ENCODE data around the gene PRCP. TPM values are rescaled to one million over a fixed set of nuclear protein-coding genes. Genes with fewer than 3 reads are reported as not detected.

Gene PRCP
- total RNA-seq, 2 donors from 2014 or later = 23.0 to 28.7 TPM

- no peaks in the 10 kb centered on the region for H3K9me3 ChIP-seq (ENCODE audit: control insufficient read depth, low read length, poor library complexity, severe bottlenecking)
- Mint-ChIP-seq H3K4me1 (no peaks in the 10 kb centered on the region), H3K27ac (no peak overlapping the region), H3K27me3 (no peaks in the 10 kb centered on the region), H3K36me3 (ENCODE audit: low read depth) (peaks cover 19% of the 10 kb centered on the region), H3K4me3 (no peak overlapping the region)
- DNase-seq (no peak), ATAC-seq (no peak)
These were observed 71.8 kb downstream of the PRCP start for GRCh38 chr11:82828472-82828871.

- Mint-ChIP-seq H3K27me3 (no peaks in the 10 kb centered on the region), H3K36me3 (ENCODE audit: low read depth) (peaks cover 13% of the 10 kb centered on the region), H3K4me3 (no peak overlapping the region), H3K27ac (no peak overlapping the region), H3K4me1 (no peaks in the 10 kb centered on the region)
- DNase-seq (no peak), ATAC-seq (no peak)
- H3K9me3 ChIP-seq (ENCODE audit: control insufficient read depth, low read length, poor library complexity, severe bottlenecking) = no peaks in the 10 kb centered on the region
These were observed 73.7 kb downstream of the PRCP start for GRCh38 chr11:82826526-82826925.

- H3K9me3 ChIP-seq (ENCODE audit: control insufficient read depth, low read length, poor library complexity, severe bottlenecking) = no peaks in the 10 kb centered on the region
- Mint-ChIP-seq H3K4me1 (no peaks in the 10 kb centered on the region), H3K27ac (no peak overlapping the region), H3K27me3 (no peaks in the 10 kb centered on the region), H3K36me3 (ENCODE audit: low read depth) (peaks cover 9% of the 10 kb centered on the region), H3K4me3 (no peak overlapping the region)
- DNase-seq (no peak), ATAC-seq (no peak)
These were observed 76.3 kb downstream of the PRCP start for GRCh38 chr11:82823647-82824619.

- Mint-ChIP-seq H3K4me1 (peaks cover 2% of the 10 kb centered on the region), H3K36me3 (ENCODE audit: low read depth) (no peaks in the 10 kb centered on the region), H3K27ac (no peak overlapping the region), H3K4me3 (no peak overlapping the region), H3K27me3 (peaks cover 21% of the 10 kb centered on the region)
- ATAC-seq (no peak), DNase-seq (no peak)
- no peaks in the 10 kb centered on the region for H3K9me3 ChIP-seq (ENCODE audit: control insufficient read depth, low read length, poor library complexity, severe bottlenecking)
These were observed 81.7 kb downstream of the PRCP start for GRCh38 chr11:82818409-82819043.

- Mint-ChIP-seq H3K27ac (no peak overlapping the region), H3K4me1 (peaks cover 2% of the 10 kb centered on the region), H3K36me3 (ENCODE audit: low read depth) (no peaks in the 10 kb centered on the region), H3K27me3 (peaks cover 40% of the 10 kb centered on the region), H3K4me3 (no peak overlapping the region)
- DNase-seq (no peak), ATAC-seq (no peak)
- no peaks in the 10 kb centered on the region for H3K9me3 ChIP-seq (ENCODE audit: control insufficient read depth, low read length, poor library complexity, severe bottlenecking)
These were observed 84.8 kb downstream of the PRCP start for GRCh38 chr11:82815406-82815805.

- H3K9me3 ChIP-seq (ENCODE audit: control insufficient read depth, low read length, poor library complexity, severe bottlenecking) = no peaks in the 10 kb centered on the region
- H3K27me3 Mint-ChIP-seq = peaks cover 43% of the 10 kb centered on the region
- no peaks in the 10 kb centered on the region for H3K36me3 Mint-ChIP-seq (ENCODE audit: low read depth)
- no peak overlapping the region for H3K4me3 Mint-ChIP-seq
- H3K27ac Mint-ChIP-seq = no peak overlapping the region
- peaks cover 2% of the 10 kb centered on the region for H3K4me1 Mint-ChIP-seq
- DNase-seq (no peak), ATAC-seq (no peak)
These were observed 85.9 kb downstream of the PRCP start for GRCh38 chr11:82814379-82814778.

GRCh38 chr11:82811369-82811768 is 88.9 kb downstream of the PRCP start:
- Mint-ChIP-seq H3K4me1 (peaks cover 2% of the 10 kb centered on the region), H3K36me3 (ENCODE audit: low read depth) (peaks cover 2% of the 10 kb centered on the region), H3K4me3 (no peak overlapping the region), H3K27ac (no peak overlapping the region), H3K27me3 (peaks cover 60% of the 10 kb centered on the region)
- no peaks in the 10 kb centered on the region for H3K9me3 ChIP-seq (ENCODE audit: control insufficient read depth, low read length, poor library complexity, severe bottlenecking)
- DNase-seq (no peak), ATAC-seq (no peak)

GRCh38 chr11:82810738-82811137 is 89.5 kb downstream of the PRCP start:
- H3K9me3 ChIP-seq (ENCODE audit: control insufficient read depth, low read length, poor library complexity, severe bottlenecking) = no peaks in the 10 kb centered on the region
- peaks cover 2% of the 10 kb centered on the region for H3K4me1 Mint-ChIP-seq
- H3K27ac Mint-ChIP-seq = no peak overlapping the region
- H3K4me3 Mint-ChIP-seq = no peak overlapping the region
- H3K27me3 Mint-ChIP-seq = peaks cover 62% of the 10 kb centered on the region
- no peak for DNase-seq
- ATAC-seq = no peak
- peaks cover 2% of the 10 kb centered on the region for H3K36me3 Mint-ChIP-seq (ENCODE audit: low read depth)

- peaks cover 2% of the 10 kb centered on the region for H3K36me3 Mint-ChIP-seq (ENCODE audit: low read depth)
- no peak for ATAC-seq
These were observed 89.9 kb downstream of the PRCP start for GRCh38 chr11:82810326-82810725.

GRCh38 chr11:82807646-82808045 is 92.6 kb downstream of the PRCP start:
- no peak overlapping the region for H3K4me3 Mint-ChIP-seq
- H3K4me1 Mint-ChIP-seq = no peaks in the 10 kb centered on the region
- no peak overlapping the region for H3K27ac Mint-ChIP-seq

More at GRCh38 chr11:82810326-82810725, 89.9 kb downstream of the PRCP start:
- Mint-ChIP-seq H3K4me3 (no peak overlapping the region), H3K27me3 (peaks cover 62% of the 10 kb centered on the region), H3K27ac (no peak overlapping the region), H3K4me1 (peaks cover 2% of the 10 kb centered on the region)
- no peaks in the 10 kb centered on the region for H3K9me3 ChIP-seq (ENCODE audit: control insufficient read depth, low read length, poor library complexity, severe bottlenecking)
- no peak for DNase-seq

GRCh38 chr11:82802710-82803109 is 97.5 kb downstream of the PRCP start:
- H3K4me3 Mint-ChIP-seq = no peak overlapping the region
- no peak for ATAC-seq
- no peaks in the 10 kb centered on the region for H3K4me1 Mint-ChIP-seq
- H3K27ac Mint-ChIP-seq = no peak overlapping the region
- H3K27me3 Mint-ChIP-seq = peaks cover 83% of the 10 kb centered on the region
- DNase-seq = no peak
- H3K9me3 ChIP-seq (ENCODE audit: control insufficient read depth, low read length, poor library complexity, severe bottlenecking) = no peaks in the 10 kb centered on the region
- H3K36me3 Mint-ChIP-seq (ENCODE audit: low read depth) = peaks cover 5% of the 10 kb centered on the region

More at GRCh38 chr11:82807646-82808045, 92.6 kb downstream of the PRCP start:
- no peak for DNase-seq
- Mint-ChIP-seq H3K36me3 (ENCODE audit: low read depth) (peaks cover 2% of the 10 kb centered on the region), H3K27me3 (peaks cover 61% of the 10 kb centered on the region)
- no peaks in the 10 kb centered on the region for H3K9me3 ChIP-seq (ENCODE audit: control insufficient read depth, low read length, poor library complexity, severe bottlenecking)
- ATAC-seq = no peak

- ATAC-seq (no peak), DNase-seq (no peak)
- no peak overlapping the region for H3K4me3 Mint-ChIP-seq
- H3K9me3 ChIP-seq (ENCODE audit: control insufficient read depth, low read length, poor library complexity, severe bottlenecking) = no peaks in the 10 kb centered on the region
- H3K4me1 Mint-ChIP-seq = no peaks in the 10 kb centered on the region
- H3K27ac Mint-ChIP-seq = no peak overlapping the region
- H3K36me3 Mint-ChIP-seq (ENCODE audit: low read depth) = peaks cover 2% of the 10 kb centered on the region
- H3K27me3 Mint-ChIP-seq = peaks cover 48% of the 10 kb centered on the region
These were observed 103.0 kb downstream of the PRCP start for GRCh38 chr11:82796998-82797961.

- no peak for DNase-seq
- Mint-ChIP-seq H3K36me3 (ENCODE audit: low read depth) (no peaks in the 10 kb centered on the region), H3K4me1 (peaks cover 6% of the 10 kb centered on the region), H3K27ac (no peak overlapping the region), H3K4me3 (no peak overlapping the region), H3K27me3 (peaks cover 20% of the 10 kb centered on the region)
- ATAC-seq = no peak
- no peaks in the 10 kb centered on the region for H3K9me3 ChIP-seq (ENCODE audit: control insufficient read depth, low read length, poor library complexity, severe bottlenecking)
These were observed 105.7 kb downstream of the PRCP start for GRCh38 chr11:82794490-82794889.
